GM21825 (cell line): Measurements from ENCODE around the gene AQP12B.
"Not testable (repeated sequence)": the region's sequence is repeated elsewhere in the genome, so short reads cannot be mapped to it uniquely, and the experiment has no call there.

ENCODE experiments used
- ATAC-seq: cut with Tn5 transposase; IDR thresholded peaks from one replicate; pipeline ENCODE4 v1.9.1; 2021; ENCODE audit warnings: mild to moderate bottlenecking, moderate library complexity; ENCODE audit not compliant: unreplicated experiment

The AQP12B gene

DNA sequence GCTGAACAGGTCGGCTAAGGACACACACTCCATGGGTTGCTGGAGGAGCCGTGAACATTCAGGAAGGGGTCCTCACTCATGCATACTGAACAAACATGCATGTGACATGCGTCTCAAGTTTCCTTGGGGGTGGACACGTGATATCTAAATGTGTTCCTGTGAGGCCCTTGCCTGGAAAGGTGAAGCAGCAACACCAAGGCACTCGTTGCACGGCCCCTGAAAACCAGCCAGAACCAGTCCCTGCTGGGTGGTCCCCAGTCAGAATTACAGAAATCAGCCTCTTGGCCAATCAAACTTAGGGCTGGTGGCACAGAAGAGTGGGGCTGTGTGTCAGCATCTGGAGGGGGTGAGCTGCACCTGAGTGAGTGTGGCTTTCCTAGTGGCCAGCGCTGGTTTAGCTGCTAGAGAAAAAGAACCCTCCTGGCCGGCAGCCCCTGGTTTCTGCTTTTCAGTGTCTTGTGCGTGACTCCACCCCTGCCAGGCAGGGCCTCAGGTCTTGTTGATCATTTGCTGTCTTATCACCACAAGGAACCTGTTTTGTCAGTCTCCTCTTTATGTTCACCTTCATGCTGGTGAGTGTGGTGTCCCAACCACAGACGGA, 3.2 kb upstream of the AQP12B start:
- no peak for ATAC-seq

DNA sequence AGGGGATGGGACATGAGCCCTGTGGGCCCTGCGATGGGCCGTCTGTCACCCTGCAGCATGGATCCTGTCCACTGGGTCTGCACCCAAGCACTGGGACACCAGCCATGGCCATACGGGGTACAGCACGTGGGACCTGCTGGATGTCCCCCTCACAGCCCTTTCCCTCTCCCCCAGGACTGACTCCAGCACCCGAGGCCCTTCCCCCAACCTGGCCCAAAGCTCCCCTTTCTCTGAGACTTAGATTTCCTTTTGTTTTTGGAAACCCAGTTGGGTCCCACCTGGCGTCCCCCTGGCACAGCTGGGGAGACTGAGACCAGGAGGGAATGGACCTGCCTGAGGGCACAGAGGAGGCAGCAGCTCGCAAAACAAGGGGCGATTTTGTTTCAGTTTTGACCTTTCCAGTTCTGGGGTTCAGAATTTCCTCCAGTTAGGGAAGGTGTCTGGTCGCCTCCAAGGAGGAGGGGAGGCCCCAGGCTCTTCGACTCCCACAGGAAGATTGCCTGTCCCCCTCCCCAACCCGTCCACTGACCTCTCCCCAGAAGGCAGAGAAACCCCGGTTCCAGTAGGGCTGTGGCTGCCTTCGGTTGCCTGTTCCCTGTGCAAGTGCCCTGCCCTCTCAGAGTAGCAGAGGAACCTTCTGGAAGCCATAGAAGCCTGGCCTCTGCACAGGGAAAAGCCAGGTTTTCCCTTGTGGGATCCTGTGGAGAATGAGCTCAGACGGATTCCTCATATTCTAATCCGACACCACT, 1.5 kb upstream of the AQP12B start:
- not testable (repeated sequence) for ATAC-seq

DNA sequence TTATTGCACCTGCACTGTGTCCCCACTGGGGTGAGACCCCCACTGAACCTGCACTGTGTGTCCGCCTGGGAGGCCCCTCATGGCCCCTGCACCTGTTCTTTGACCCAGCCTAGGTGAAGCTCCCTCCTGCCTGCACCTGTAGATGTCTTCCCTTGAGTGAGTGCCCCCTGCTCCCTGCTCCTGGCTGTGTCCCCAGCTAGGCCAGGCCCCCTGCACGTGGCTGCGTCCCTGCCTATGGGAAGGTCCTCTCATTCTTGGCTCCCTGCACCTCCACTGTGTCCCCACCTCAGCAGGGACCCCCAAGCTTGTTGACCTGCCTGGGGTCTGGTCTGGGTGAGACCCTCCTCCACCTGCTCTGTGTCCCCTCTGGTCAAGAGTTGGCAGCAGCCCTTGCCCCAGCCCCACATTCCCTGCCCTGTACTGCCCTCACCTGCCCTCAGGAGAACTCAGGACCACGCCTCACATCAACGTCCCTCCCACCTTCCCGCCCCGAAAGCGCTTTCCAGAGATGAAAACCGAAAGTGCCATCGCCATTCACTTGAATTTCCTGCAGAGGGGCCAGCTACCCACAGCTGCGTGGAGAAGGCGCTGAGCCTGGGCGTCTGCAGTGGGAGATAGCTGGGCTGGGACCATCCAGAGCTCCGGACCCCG, 769 bp upstream of the AQP12B start:
- not testable (repeated sequence) for ATAC-seq

- ATAC-seq = not testable (repeated sequence)
Measured at GRCh38 chr2:240680185-240680584, 2.5 kb downstream of the AQP12B start.

DNA sequence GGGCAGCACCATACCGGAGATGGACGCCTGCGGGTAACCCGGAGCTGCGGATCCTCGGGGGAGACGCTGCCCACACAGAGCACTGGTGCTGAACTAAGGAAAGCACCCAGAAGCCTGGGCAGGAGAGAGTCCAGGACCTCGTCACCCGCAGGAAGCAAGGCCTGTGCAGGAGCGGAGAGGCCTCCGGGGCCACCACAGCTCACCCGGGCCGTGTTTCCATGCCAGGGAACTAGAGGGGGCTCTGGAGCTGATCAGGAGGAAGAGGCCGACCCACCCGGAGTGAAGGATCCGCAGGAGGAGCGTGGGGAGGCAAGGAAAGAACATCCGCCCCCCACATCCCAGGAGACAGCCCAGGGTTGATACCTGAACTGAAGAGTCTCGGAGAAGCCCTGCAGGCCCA, 3.8 kb downstream of the AQP12B start:
- ATAC-seq = not testable (repeated sequence)

GRCh38 chr2:240678043-240678442, 4.6 kb downstream of the AQP12B start:
- not testable (repeated sequence) for ATAC-seq

GRCh38 chr2:240675345-240675744, 7.3 kb downstream of the AQP12B start:
- not testable (repeated sequence) for ATAC-seq

DNA sequence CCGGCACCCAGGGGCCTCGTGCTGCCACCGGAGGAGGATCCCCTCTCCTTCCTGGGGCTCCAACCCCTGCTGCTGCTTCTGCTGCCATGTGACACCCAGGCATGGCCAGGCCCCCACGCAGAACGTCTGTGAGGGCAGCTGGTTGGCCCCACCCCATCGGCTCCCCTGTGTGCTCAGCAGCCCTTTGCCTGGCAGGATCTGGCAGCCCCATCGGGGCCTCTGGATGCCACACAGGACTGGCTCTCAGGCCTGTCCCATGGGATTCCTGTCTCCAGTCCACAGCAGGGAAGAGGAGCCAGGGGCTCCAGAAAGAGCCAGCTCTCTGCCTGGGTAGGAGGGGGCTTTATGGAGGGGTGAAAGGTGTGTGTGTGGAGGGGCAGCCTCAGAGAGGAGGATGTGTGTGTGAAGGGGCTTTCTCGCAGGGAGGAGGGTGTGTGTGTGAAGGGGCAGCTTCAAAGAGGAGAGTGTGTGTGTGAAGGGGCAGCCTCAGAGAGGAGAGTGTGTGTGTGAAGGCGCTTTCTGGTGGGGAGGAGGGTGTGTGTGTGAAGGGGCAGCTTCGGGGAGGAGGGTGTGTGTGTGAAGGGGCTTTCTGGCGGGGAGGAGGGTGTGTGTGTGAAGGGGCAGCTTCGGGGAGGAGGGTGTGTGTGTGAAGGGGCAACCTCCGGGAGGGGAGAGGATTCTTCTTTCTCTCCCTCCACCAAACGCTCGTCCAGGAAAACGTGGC, 8.1 kb downstream of the AQP12B start:
- not testable (repeated sequence) for ATAC-seq

DNA sequence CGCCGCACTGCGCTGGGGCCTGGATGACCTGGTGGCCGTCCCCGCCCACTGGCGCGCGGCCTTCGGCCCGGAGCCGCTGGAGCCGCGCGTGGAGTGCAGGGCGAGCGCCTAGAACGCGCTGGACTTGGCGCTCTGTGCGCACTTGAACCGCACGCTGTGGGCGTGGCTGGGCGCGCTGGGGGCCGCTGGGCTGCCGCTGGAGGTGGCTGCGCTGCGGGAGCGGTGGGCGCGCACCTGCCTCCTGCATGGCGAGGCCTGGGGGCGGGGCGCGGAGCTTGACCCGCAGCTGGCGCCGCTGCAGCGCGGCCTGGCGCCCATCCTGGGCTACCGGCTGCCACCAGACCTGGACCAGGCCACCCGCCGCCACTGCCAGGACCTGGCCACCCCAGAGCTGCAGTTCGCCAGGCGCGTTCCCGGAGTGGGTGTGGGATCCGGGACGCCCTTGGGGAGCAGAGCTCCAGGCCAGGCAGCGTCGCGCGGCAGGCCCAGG, 9.9 kb downstream of the AQP12B start:
- ATAC-seq = no peak

- ATAC-seq = no peak
Measured at GRCh38 chr2:240672076-240672700, 10.5 kb downstream of the AQP12B start.

DNA sequence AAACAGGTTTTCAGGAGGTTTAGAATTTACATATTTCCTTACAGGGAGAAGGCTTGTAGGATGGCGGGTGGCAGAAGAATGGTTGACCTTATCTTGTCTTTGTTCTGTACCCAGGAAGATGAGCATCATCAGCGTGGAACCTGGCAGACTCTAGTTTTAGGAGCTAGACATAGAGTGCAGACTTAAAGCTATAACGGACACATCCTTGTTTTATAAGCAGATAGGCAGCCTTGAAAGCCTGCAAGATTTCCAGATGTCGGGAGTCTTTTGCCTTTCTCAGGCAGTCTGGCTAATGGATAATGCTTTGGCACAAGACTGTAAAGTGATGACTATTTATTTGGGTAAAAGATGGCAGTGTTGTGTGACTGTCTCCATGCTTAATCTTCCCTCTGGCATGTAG, 11.7 kb downstream of the AQP12B start:
- no peak for ATAC-seq

GRCh38 chr2:240670402-240670801, 12.3 kb downstream of the AQP12B start:
- ATAC-seq = no peak

GRCh38 chr2:240664622-240665021, 18.1 kb downstream of the AQP12B start:
- ATAC-seq = no peak

GRCh38 chr2:240663546-240664190, 19.0 kb downstream of the AQP12B start:
- ATAC-seq = no peak

GRCh38 chr2:240662681-240663080, 20.0 kb downstream of the AQP12B start:
- ATAC-seq = no peak

DNA sequence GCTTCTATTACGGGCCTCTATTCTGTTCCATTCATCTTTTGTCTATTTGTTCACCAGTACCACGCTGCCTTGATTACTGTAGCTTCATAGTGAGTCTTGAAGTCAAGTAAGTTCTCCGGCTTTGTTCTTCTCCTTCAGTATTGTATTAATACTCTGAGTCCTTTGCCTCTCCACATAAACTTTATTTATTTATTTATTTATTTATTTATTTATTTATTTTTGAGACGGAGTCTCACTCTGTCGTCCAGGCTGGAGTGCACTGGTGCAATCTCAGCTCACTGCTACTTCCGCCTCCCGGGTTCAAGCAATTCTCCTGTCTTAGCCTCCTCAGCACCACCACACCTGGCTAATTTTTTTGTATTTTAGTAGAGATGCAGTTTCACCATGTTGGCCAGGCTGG, 22.8 kb downstream of the AQP12B start:
- ATAC-seq = not testable (repeated sequence)

DNA sequence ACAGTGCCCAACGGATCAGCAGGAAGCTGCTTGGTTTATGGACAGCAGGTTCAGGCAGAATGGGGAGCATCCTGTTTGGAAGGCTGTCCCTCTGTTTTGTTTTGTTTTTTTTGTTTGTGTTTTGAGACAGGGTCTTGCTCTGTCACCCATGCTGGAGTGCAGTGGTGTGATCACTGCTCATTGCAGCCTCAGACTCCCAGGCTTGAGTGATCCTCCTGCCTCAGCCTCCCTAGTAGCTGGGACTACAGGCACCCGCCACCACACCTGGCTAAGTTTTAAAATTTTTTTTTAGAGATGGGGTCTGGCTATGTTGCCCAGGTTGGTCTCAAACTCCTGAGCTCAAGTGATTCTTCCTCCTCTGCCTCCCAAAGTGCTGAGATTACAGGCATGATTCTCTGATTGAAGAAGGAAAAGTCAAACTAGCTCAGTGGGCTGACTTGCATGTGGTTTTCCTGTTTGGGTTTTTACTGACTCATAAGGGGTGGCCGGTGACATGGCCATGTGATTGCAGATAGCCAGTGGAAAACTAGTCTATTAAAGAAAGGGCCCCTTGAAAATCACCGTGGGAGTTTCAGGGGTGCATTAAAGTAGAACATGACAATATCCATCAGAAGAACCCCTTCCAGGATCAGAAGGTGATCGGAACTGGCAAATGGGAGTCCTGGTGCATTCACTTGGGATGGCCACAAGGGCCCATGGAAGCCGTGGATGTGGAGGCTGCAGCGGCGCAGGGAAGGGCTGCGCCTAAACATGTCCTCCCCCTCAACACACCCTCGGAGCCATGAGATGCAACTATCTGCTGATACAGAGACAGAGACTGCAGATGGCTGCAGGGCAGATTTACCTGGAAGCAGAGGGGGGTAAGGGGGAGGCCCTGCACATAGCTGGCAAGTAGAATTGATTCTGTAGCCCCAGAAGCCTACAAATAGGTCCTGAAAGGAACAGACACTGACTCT, 26.5 kb downstream of the AQP12B start:
- ATAC-seq = peak; percentile 49

DNA sequence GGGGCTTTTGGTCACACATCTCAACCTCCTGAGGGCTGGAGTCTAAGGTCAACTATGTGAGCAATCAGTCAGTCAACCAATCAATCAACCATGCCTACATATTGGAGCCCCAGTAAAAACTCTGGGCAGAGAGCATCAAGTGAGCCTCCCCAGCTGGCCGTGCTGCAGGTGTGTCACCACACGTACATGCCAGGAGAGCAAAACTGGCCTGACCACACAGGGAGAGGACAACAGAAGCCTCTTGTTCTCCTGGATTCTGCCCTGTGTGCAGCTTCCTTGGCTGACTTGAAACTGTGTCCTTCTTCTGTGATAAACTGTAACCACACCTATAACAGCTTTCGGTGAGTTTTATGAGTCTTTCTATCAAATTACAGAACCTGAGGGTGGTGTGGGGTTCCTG, 31.5 kb downstream of the AQP12B start:
- no peak for ATAC-seq
